Measurements from ENCODE around the gene RPL5. TPM values are rescaled to one million over a fixed set of nuclear protein-coding genes. Genes with fewer than 3 reads are reported as not detected.

The RPL5 gene
- total and polyA plus RNA-seq, 9 of the 15 experiments (the other 6 are each of a cell fraction or from before 2014, with no cell fraction given) = 1,467 to 4,252 (median 2,454) TPM

DNA sequence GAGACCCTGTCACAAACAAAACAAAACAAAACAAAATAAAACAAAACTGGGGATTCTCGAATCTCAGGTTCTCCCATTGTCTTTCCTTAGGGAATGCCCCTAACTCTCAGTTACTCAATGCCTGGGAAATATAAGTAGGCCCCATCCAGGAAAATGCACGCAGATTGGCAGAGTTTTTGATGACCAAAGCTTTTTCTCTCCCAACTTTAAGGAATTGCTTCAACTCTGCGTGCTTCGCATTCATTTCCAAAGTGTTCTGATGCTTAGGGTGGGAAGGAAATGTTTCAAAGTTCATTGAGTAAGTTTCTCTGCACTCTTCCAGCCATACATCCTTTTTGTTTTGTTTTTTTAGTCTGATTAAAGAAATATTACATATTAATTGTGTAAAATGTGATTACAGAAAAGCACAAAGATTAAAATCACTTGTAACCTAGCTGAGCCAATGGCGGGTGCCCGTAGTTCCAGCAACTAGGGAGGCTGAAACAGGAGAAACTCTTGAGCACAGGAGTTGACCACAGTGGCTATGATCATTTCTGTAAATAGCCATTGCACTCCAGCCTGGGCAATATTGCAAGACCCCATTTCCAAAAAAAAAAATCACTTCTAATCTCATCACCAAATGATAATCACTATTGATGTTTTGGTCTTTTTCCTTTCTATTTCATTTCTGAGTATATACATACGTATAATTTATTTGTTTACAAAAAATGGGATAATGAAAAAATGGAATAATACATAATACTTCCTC, 28.5 kb upstream of the RPL5 start:
- no peaks in the 10 kb centered on the region for H3K36me3 ChIP-seq (ENCODE audit: control insufficient read depth, insufficient read depth, low read length)
- intact Hi-C loops (cut with micrococcal nuclease) = no loop called here
- no peaks in the 10 kb centered on the region for H3K9me3 ChIP-seq (replicated peaks; ENCODE audit: control insufficient read depth, insufficient read depth, low read depth, low read length)
- no peak for FAIRE-seq
- H4K20me1 ChIP-seq (replicated peaks; ENCODE audit: control insufficient read depth, insufficient read depth, low read length) = no peaks in the 10 kb centered on the region
- H3K4me3 ChIP-seq = no peak overlapping the region
- no peak for ATAC-seq
- no peaks in the 10 kb centered on the region for H3K79me2 ChIP-seq (ENCODE audit: control insufficient read depth, insufficient read depth, low read length)
- no peak for DNase-seq (ENCODE audit: extremely low read depth in 1 of 4, low spot score in 3 of 4)
- TF ChIP-seq SMARCB1 (IDR thresholded peaks at IDR 0.05; ENCODE audit: insufficient read length, low read depth) = no peak
- TF ChIP-seq KAT8 (IDR thresholded peaks at IDR 0.05; ENCODE audit: low read depth) = no peak
- no peak for TF ChIP-seq MEF2D (tag; conservative IDR thresholded peaks at IDR 0.05; ENCODE audit: low read depth)
- TF ChIP-seq U2AF1 (optimal IDR thresholded peaks at IDR 0.05; ENCODE audit: low read depth, low read length) = no peak
- no peak for TF ChIP-seq BACH1 (tag; IDR thresholded peaks at IDR 0.05)
- no peak for TF ChIP-seq NFIC (IDR thresholded peaks at IDR 0.05)
- TF ChIP-seq, protein P1, sequence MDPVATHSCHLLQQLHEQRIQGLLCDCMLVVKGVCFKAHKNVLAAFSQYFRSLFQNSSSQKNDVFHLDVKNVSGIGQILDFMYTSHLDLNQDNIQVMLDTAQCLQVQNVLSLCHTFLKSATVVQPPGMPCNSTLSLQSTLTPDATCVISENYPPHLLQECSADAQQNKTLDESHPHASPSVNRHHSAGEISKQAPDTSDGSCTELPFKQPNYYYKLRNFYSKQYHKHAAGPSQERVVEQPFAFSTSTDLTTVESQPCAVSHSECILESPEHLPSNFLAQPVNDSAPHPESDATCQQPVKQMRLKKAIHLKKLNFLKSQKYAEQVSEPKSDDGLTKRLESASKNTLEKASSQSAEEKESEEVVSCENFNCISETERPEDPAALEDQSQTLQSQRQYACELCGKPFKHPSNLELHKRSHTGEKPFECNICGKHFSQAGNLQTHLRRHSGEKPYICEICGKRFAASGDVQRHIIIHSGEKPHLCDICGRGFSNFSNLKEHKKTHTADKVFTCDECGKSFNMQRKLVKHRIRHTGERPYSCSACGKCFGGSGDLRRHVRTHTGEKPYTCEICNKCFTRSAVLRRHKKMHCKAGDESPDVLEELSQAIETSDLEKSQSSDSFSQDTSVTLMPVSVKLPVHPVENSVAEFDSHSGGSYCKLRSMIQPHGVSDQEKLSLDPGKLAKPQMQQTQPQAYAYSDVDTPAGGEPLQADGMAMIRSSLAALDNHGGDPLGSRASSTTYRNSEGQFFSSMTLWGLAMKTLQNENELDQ (CRISPR knock-in tag; IDR thresholded peaks at IDR 0.05; ENCODE audit: borderline replicate concordance) = no peak
- TF ChIP-seq, protein P2, sequence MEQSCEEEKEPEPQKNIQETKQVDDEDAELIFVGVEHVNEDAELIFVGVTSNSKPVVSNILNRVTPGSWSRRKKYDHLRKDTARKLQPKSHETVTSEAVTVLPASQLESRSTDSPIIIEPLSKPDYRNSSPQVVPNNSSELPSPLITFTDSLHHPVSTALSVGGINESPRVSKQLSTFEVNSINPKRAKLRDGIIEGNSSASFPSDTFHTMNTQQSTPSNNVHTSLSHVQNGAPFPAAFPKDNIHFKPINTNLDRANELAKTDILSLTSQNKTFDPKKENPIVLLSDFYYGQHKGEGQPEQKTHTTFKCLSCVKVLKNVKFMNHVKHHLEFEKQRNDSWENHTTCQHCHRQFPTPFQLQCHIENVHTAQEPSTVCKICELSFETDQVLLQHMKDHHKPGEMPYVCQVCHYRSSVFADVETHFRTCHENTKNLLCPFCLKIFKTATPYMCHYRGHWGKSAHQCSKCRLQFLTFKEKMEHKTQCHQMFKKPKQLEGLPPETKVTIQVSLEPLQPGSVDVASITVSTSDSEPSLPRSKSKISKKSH (CRISPR knock-in tag; IDR thresholded peaks at IDR 0.05) = no peak
- no peak for TF ChIP-seq MYC (IDR thresholded peaks at IDR 0.05; ENCODE audit: low read depth, low read length)
- no peak for TF ChIP-seq MYC (CRISPR knock-in tag; IDR thresholded peaks at IDR 0.05; ENCODE audit: borderline replicate concordance, low read depth)
- TF ChIP-seq ZNF408 (CRISPR knock-in tag; IDR thresholded peaks at IDR 0.05; ENCODE audit: low read depth) = no peak
- peak; percentile 85 for TF ChIP-seq ZNF121 (CRISPR knock-in tag; conservative IDR thresholded peaks at IDR 0.05)
- TF ChIP-seq, protein P3, sequence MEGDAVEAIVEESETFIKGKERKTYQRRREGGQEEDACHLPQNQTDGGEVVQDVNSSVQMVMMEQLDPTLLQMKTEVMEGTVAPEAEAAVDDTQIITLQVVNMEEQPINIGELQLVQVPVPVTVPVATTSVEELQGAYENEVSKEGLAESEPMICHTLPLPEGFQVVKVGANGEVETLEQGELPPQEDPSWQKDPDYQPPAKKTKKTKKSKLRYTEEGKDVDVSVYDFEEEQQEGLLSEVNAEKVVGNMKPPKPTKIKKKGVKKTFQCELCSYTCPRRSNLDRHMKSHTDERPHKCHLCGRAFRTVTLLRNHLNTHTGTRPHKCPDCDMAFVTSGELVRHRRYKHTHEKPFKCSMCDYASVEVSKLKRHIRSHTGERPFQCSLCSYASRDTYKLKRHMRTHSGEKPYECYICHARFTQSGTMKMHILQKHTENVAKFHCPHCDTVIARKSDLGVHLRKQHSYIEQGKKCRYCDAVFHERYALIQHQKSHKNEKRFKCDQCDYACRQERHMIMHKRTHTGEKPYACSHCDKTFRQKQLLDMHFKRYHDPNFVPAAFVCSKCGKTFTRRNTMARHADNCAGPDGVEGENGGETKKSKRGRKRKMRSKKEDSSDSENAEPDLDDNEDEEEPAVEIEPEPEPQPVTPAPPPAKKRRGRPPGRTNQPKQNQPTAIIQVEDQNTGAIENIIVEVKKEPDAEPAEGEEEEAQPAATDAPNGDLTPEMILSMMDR (IDR thresholded peaks at IDR 0.05 in 2 of 3, conservative IDR thresholded peaks at IDR 0.05 in 1 of 3; ENCODE audit: insufficient read depth in 2 of 3, low read depth in 1 of 3, low read length in 3 of 3) = no peak
- TF ChIP-seq C11orf30 (IDR thresholded peaks at IDR 0.05; ENCODE audit: low read depth) = peak; percentile 14; the same call in 1 of the 2 replicates
- TF ChIP-seq ZBED1 (IDR thresholded peaks at IDR 0.05) = no peak
- peak; percentile 65 for TF ChIP-seq RBM25 (IDR thresholded peaks at IDR 0.05; ENCODE audit: low read depth, low read length, severe bottlenecking)
- no peak for TF ChIP-seq RBM34 (IDR thresholded peaks at IDR 0.05; ENCODE audit: borderline replicate concordance, insufficient read depth, low read length)
- TF ChIP-seq E2F3 (CRISPR knock-in tag; IDR thresholded peaks at IDR 0.05) = no peak
- no TSS peak for BruUV-seq (replicated peaks)
- peaks cover 0 to 9% of the 10 kb centered on the region in 2 experiments; a peak in 3 of 5 replicates for H3K4me1 ChIP-seq (replicated peaks in 1 of 2; ENCODE audit: control insufficient read depth in 2 of 2, insufficient read depth in 2 of 2, low read length in 2 of 2)
- H3K4me2 ChIP-seq (ENCODE audit: insufficient read depth, low read length) = no peak overlapping the region
- no peaks in the 10 kb centered on the region for H3K27me3 ChIP-seq (ENCODE audit: control insufficient read depth in 2 of 2, insufficient read depth in 2 of 2, low read length in 2 of 2)
- no peaks in the 10 kb centered on the region for H3K9me1 ChIP-seq (ENCODE audit: control insufficient read depth, insufficient read depth, low read length)
- no peak overlapping the region for H2AFZ ChIP-seq (ENCODE audit: low read depth, low read length)
- H3K9ac ChIP-seq (ENCODE audit: insufficient read depth in 1 of 2, low read depth in 2 of 2, low read length in 2 of 2) = no peak overlapping the region
- in situ Hi-C loops (cut with MboI) = no loop called here
- ChIA-PET POLR2A (interaction anchor here (0.6 to 2.2 kb wide), 3 partner anchors 11 to 552 kb away, joined by 3 to 15 read pairs (median 3); no protein-coding TSS in a partner anchor), CTCF (ENCODE audit: low intra/inter-chr PET ratio) (no interaction called here)
- no peak overlapping the region for H3K27ac ChIP-seq (ENCODE audit: extremely low read depth, low read depth, low read length)
- 89% methylated on average over 7 of the region's 7 CpGs for WGBS (ENCODE audit: insufficient coverage, low coverage, missing lambda C conversion rate)

All from K562 (cell line).